Tibial nerve (tissue), 4 donors: ENCODE data around the gene NXPE4.

Experiments
- CTCF ChIP-seq, 5 experiments: fragments of 200-600 bp in 3 of 5; fragments of 450-650 bp in 2 of 5; sonication (generic) in 3 of 5; IDR thresholded peaks; one replicate each; pipeline ENCODE4 v1.5.1; 2016 to 2019; ENCODE audit warnings: antibody characterized with exemption in 5 of 5, mild to moderate bottlenecking in 3 of 5, moderate library complexity in 2 of 5
- EP300 ChIP-seq, 2 donors: sonication (generic); formaldehyde crosslinking; IDR thresholded peaks; one replicate each; pipeline ENCODE4 v1.6.1; 2017; ENCODE audit warnings: antibody characterized with exemption in 2 of 2, mild to moderate bottlenecking in 1 of 2
- POLR2A ChIP-seq, 2 donors: fragments of 450-650 bp; IDR thresholded peaks; one replicate each; pipeline ENCODE4 v1.6.1; 2017; ENCODE audit warnings: antibody characterized with exemption in 2 of 2, mild to moderate bottlenecking in 2 of 2, moderate library complexity in 2 of 2

GRCh38 chr11:114625294-114625693 is 29.7 kb upstream of the NXPE4 start:
- TF ChIP-seq CTCF (IDR thresholded peaks at IDR 0.05): no peak
- no peak for TF ChIP-seq POLR2A (IDR thresholded peaks at IDR 0.05)
- no peak for TF ChIP-seq EP300 (IDR thresholded peaks at IDR 0.05)
